HG03103 (cell line): ENCODE results near the gene HCAR3.
"Not testable (repeated sequence)": the region's sequence is repeated elsewhere in the genome, so short reads cannot be mapped to it uniquely, and the experiment has no call there.

Source experiments
- ATAC-seq: cut with Tn5 transposase; IDR thresholded peaks from one replicate; pipeline ENCODE4 v1.9.1; 2021; ENCODE audit warnings: low read depth; ENCODE audit not compliant: unreplicated experiment

The HCAR3 gene

DNA sequence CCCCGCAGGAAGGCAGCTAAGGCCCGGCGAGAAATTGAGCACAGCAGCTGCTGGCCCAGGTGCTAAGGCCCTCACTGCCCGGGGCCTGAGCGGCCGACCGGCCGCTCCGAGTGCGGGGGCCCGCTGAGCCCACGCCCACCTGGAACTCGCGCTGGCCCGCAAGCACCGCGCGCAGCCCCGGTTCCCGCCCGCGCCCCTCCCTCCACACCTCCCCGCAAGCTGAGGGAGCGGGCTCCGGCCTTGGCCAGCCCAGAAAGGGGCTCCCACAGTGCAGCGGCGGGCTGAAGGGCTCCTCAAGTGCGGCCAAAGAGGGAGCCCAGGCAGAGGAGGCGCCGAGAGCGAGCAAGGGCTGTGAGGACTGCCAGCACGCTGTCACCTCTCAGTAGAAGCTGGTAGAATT lies 39.8 kb downstream of the HCAR3 start:
- ATAC-seq = not testable (repeated sequence)

DNA sequence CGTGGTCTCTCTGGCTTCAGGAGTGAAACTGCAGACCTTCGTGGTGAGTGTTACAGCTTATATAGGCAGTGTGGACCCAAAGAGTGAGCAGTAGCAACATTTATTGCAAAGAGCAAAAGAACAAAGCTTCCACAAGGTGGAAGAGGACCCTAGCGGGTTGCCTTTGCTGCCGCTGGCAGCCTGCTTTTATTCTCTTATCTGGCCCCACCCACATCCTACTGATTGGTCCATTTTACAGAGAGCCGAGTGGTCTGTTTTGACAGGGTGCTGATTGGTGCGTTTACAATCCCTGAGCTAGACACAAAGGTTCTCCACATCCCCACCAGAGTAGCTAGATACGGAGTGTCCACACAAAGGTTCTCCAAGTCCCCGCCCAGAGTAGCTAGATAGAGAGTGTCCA lies 40.6 kb downstream of the HCAR3 start:
- ATAC-seq = not testable (repeated sequence)

- ATAC-seq = no peak
Measured at GRCh38 chr12:122672515-122672914, 44.1 kb downstream of the HCAR3 start.

DNA sequence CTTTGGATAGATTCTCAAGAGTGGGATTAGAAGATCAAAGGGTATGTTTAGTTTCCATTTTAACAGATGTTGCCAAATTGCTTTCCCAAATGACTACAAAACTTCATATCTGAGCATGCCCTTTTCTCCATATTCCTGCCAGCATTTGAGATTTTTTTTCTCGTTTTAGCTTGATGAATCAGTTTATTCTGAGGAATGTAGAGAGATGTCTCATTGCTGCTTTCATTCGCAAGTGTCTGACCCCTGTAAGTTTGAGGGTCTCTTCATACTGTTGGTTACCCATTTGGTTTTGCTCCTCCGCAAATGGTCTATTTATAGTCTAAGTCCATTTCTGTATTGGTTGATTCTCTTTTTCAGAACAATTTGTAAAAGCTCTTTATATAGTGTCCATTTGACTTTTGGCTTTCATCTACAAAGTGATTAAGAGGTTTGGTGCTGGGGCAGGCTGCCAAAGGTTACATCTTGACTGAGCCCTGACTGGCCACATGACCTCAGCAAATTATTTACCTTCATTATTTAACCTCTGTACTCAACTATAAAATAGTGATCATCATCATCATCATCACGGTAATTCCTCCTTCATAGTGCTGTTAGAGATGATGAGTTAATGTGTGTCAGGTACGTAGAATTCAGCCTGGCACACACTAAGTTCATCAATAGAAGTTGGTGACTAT lies 47.1 kb downstream of the HCAR3 start:
- ATAC-seq = no peak

DNA sequence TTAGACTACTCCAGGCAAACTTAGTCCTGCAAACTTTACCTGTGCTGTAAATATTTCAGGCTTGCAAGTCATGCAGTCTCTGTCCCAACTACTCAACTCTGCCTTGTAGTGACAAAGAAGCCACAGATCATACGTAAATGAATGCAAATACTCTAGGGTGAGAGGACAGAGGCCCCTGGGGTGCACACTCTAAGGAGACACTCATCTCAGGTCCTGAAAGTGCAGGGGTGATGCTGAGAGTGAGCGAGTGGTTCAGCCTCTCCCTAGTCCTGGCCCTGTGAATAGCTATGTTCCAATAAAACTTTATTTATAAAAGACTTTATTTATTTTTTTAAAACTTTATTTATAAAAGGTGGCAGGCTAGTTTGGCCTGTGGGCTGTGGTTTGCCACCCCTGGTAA lies 48.3 kb downstream of the HCAR3 start:
- no peak for ATAC-seq

GRCh38 chr12:122665759-122666158 lies 50.9 kb downstream of the HCAR3 start:
- ATAC-seq = no peak

DNA sequence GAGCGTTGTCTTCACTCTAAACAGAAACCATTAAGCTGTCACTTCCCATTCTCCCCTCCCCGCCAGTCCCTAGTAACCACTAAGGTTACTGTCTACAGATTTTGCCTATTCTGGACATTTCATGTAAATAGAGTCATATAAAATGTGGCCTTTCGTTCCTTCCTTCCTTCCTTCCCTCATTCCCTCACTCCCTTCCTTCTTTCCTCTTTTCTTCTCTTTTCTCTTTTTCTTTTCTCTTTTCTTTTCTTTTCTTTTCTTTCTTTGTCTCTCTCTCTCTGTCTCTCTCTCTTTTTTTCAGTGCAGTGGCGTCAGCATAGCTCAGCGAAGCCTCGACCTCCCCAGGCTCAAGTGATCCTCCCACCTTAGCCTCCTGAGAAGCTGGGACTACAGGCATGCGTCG lies 51.3 kb downstream of the HCAR3 start:
- ATAC-seq = no peak
